NCI-H345 (cell line): ENCODE data around the gene DUSP10.

Experiments used
- DNase-seq: peaks from one replicate; lab custom pipeline; 2025; lab: John Stamatoyannopoulos, UW

The DUSP10 gene

GRCh38 chr1:221732052-221732451 is 9.8 kb downstream of the DUSP10 start:
- no peak for DNase-seq

GRCh38 chr1:221729771-221730330 is 12.0 kb downstream of the DUSP10 start:
- DNase-seq: no peak

- no peak for DNase-seq
Measured at GRCh38 chr1:221728037-221728505, 13.8 kb downstream of the DUSP10 start.

- no peak for DNase-seq
Measured at GRCh38 chr1:221727146-221728036, 14.5 kb downstream of the DUSP10 start.

- DNase-seq: no peak
Measured at GRCh38 chr1:221725735-221726672, 15.9 kb downstream of the DUSP10 start.

DNA sequence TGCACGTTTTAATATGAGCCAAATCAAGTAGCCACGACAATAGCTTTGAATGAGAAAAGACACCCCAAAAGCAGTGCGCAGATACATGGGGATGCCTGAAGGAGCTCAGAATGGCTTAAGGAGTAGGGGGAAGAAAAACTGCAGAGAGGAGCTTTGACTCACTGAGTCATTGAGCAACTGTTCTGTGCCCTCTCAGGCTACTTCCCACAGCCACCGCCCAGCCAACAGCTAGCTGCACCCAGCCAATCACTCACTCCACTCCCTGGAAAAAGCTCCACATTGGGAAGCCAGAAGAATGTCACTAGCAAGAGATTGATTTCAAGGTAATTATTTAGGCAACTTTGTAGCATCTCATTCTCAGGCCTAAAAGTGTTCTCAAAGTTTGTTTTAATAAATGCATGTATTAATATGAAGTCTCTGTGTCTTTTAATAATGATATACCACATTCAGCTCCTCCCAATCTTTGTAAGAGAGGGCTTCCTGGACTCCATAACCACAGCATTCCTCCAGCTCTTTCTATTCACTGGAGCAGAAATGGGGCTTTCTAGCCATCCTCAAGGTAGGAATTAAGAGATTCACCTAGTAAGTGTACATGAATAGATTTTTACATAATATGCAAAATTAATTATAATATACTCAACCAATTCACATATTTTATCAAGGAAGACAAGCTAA is 16.8 kb downstream of the DUSP10 start:
- no peak for DNase-seq

GRCh38 chr1:221723848-221724236 is 18.0 kb downstream of the DUSP10 start:
- no peak for DNase-seq

DNA sequence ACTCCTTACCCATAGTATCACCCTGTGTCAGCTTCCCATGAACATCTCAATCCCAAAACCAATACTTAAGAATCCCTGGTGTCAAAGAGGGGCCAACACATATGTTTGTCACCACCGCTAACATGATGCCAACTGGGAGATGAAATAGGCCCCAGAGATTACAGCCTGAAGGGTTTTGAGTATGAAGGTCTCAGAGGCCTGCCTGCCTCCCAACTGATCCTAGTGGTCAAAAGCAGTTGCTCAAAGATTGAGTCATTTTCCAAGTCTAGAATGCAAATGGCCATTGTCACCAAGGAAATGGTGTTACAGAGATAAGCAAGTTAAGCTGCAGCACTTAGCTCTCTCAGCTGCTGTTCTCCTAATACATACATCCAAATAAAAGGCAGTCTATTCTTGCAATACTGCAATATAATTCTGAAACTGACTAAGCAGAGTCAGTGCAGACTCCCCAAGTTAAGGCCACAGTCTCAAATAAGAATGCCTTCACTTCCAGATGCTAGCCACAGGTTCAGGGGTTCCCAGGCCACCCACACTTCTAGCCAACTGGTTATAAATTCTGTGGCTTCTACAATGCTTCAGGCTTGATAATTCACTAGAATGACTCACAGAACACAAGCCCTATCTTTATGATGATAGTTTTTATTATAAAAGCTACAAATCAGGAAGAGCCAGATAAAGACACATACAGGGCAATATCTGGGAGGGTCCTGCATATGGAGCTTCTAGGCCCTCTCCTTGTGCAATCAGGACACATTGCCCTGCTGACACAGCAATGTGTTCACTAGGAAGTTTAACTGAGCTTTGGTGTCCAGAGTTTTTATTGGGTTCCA is 18.7 kb downstream of the DUSP10 start:
- no peak for DNase-seq

GRCh38 chr1:221722254-221723017 is 19.5 kb downstream of the DUSP10 start:
- no peak for DNase-seq

GRCh38 chr1:221720545-221720944 is 21.3 kb downstream of the DUSP10 start:
- no peak for DNase-seq

DNA sequence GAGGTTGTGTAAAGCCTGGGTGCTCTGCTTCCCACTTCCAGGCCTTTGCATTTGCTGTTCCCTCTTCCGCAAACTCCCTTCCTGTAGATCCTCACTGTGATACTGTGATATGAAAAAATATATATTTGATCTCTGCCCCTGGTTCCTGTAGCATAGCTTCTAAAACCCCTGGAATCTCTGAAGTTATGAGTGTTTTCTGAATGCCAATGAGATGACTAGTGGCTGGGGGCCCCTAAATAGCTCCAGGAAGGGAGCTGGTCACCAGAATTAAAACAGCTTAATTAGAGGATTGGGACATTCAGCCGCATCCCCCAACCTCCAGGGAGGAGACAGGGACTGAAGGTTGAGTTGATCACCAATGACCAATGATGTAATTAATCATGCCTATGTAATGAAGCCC is 21.9 kb downstream of the DUSP10 start:
- DNase-seq: no peak

DNA sequence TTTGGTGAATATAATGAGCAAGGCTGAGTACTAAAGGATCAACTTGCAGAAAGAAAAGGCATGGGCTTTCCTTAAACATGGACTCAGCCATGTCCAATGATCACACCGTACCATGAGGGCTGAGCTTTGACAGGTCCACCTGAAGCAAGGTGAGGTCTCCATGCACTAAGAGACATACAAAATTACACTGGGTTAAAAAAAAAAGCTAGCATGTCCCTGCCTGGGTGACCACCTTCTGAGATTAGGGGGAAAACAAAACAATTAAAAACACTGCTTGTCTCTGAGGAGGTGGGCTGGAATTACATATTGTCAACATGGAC is 22.7 kb downstream of the DUSP10 start:
- DNase-seq: no peak

DNA sequence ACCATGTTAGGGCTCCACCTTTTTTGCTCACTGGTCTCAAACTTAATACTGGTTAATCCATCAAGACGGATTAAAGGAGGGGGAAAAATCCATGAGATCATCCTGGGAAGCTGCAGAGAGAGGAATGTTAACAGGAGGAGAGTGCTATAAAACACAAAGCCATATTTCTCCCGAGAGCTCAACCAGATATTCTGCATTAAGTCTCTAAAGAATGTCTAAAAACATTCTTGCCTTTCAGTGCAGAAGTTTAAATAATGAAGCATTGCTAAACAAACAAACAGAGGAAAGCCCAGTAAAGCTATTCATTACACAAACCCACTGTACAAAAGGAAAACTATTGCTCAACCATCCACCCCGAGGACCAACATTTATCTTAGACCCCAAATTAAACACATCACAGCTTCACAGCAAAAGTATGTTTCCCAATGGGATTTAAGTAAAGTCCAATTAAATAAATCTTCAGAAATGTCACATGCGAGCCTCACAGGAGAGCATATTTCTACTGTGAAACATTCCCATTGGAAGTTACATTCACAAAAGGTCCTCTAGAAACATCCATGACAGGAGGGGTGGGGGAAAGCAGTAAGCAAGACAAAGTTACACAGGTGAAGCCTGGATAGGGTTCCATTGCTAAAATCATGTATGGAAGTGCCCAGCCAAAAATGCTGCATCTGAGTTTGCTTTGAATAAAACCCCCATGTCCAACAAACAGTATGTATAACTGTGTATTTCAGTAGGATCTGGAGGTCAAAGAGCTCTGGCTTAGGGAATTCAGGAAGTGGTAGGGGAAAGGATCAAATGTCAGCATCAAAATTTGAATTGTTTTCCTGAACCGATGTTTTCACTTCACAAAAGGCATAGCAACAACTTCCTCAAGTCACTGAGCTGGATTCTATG is 23.3 kb downstream of the DUSP10 start:
- no peak for DNase-seq

DNA sequence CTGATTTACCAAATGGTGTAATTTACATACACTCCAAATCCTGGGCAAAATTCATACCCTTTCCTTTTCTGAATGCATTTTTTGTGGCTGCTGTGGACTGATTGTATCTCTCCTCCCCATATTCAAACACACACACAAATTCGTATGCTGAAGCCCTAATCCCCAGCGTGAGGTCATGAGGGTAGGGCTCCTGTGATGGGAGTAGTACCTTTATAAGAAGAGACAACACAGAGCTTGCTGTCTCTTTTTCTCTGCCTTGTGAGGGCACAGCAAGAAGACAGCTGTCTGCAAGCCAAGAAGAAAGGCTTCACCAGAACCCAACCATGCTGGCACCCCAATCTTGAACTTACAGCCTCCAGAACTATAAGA is 24.4 kb downstream of the DUSP10 start:
- DNase-seq: no peak

GRCh38 chr1:221716713-221717484 is 25.0 kb downstream of the DUSP10 start:
- DNase-seq: no peak

- peak; percentile 78 for DNase-seq
Measured at GRCh38 chr1:221715321-221716169, 26.3 kb downstream of the DUSP10 start.
